Measurements from ENCODE around the gene TGM4. TPM values are rescaled to one million over a fixed set of nuclear protein-coding genes. Genes with fewer than 3 reads are reported as not detected.

Gene TGM4
- polyA plus RNA-seq, 1 experiment = 0.12 TPM

DNA sequence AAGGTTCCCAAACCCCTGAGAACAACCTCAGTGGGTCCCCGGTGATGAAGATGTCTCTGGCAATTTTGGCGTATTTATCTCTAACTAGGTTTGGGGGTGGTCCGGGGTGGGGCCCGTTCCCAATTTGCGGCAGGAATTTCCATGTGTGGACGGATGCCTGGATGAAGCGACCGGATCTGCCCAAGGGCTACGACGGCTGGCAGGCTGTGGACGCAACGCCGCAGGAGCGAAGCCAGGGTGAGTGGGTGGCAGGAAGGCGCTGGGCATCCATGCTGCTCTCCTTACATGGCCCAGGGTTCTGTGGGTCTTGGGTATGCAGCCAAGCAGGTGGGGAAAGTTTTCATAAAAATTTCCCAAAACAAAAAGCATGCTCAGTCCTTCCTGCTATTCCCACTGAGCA is 29.3 kb downstream of the TGM4 start:
- no peak overlapping the region for H3K27ac ChIP-seq (ENCODE audit: low read depth, low read length)
- no peak overlapping the region for H3K4me3 ChIP-seq (ENCODE audit: low read depth, low read length)
- ChIA-PET CTCF (interaction anchor here (1.8 kb wide), 1 partner anchor 10 kb away, joined by 8 read pairs; no protein-coding TSS in a partner anchor), POLR2A (no interaction called here)
- H3K27me3 ChIP-seq (ENCODE audit: control insufficient read depth, insufficient read depth, low read length) = peaks cover 5% of the 10 kb centered on the region
- TF ChIP-seq, protein P1, sequence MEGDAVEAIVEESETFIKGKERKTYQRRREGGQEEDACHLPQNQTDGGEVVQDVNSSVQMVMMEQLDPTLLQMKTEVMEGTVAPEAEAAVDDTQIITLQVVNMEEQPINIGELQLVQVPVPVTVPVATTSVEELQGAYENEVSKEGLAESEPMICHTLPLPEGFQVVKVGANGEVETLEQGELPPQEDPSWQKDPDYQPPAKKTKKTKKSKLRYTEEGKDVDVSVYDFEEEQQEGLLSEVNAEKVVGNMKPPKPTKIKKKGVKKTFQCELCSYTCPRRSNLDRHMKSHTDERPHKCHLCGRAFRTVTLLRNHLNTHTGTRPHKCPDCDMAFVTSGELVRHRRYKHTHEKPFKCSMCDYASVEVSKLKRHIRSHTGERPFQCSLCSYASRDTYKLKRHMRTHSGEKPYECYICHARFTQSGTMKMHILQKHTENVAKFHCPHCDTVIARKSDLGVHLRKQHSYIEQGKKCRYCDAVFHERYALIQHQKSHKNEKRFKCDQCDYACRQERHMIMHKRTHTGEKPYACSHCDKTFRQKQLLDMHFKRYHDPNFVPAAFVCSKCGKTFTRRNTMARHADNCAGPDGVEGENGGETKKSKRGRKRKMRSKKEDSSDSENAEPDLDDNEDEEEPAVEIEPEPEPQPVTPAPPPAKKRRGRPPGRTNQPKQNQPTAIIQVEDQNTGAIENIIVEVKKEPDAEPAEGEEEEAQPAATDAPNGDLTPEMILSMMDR (IDR thresholded peaks at IDR 0.05; ENCODE audit: low read depth, low read length) = no peak
- DNase-seq (ENCODE audit: low read depth, low spot score) = no peak
- no peaks in the 10 kb centered on the region; the same call in 1 of the 2 replicates for H3K9me3 ChIP-seq (ENCODE audit: control insufficient read depth, insufficient read depth, low read length)

DNA sequence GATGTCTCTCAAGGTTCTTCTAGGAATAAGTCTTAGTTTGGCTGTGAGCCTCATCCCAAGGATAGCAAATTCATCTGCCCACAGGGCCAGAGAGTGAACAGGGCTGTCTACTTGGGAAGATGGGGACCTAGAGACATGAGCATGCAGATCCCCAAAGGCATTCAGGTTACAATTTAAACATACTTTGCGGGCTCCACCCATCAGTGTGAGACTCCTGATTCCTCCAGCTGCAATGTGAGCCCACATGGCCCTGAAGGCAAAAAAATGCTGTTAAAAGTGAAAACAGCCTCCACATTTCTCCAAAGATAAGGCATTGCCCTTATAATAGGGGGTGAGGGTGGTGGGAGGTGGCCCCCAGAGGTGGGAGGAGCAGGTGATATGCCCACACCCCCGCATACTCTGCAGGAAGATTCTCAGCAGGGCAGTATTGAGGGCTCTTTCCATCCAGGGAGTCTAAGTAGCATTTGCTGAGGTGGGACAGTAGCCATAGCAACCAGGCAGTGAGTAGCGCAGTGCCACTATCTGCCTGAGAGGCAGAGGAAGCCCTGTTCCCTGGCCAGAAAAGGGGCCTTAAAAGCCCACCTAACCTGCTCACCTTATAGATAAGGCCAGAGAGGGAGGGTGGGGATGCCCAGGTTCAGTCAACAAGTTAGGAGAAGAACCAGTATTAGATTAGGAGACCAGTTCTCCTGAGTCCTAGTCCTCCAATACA is 31.2 kb downstream of the TGM4 start:
- CTCF ChIA-PET = interaction anchor here (1.8 kb wide), 1 partner anchor 9 kb away, joined by 8 read pairs; no protein-coding TSS in a partner anchor

DNA sequence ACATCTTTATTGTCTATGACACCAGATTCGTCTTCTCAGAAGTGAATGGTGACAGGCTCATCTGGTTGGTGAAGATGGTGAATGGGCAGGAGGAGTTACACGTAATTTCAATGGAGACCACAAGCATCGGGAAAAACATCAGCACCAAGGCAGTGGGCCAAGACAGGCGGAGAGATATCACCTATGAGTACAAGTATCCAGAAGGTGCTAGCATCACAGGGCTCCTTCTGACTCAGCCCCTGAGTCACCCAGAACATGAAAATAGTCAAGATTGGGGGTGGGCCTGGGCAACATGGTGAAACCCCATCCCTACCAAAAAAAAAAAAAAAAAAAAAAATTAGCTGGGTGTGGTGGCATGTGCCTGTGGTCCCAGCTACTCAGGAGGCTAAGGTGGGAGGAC is 32.6 kb downstream of the TGM4 start:
- Histone ChIP-seq H3K27ac (ENCODE audit: low read depth, low read length) (no peak overlapping the region), H3K4me3 (ENCODE audit: low read depth, low read length) (no peak overlapping the region), H3K9me3 (ENCODE audit: control insufficient read depth, insufficient read depth, low read length) (peaks cover 5% of the 10 kb centered on the region), H3K27me3 (ENCODE audit: control insufficient read depth, insufficient read depth, low read length) (peaks cover 4% of the 10 kb centered on the region)
- CTCF ChIA-PET = no interaction called here
- no peak for DNase-seq (ENCODE audit: low read depth, low spot score)
- TF ChIP-seq, protein P1 (IDR thresholded peaks at IDR 0.05; ENCODE audit: low read depth, low read length) = no peak
- POLR2A ChIA-PET = no interaction called here

More for the DNA sequence above, 31.2 kb downstream of the TGM4 start:
- Histone ChIP-seq H3K27ac (ENCODE audit: low read depth, low read length) (no peak overlapping the region), H3K27me3 (ENCODE audit: control insufficient read depth, insufficient read depth, low read length) (peaks cover 4% of the 10 kb centered on the region), H3K9me3 (ENCODE audit: control insufficient read depth, insufficient read depth, low read length) (no peaks in the 10 kb centered on the region; the same call in none of the 2 replicates), H3K4me3 (ENCODE audit: low read depth, low read length) (no peak overlapping the region)
- POLR2A ChIA-PET = no interaction called here
- TF ChIP-seq, protein P1 (IDR thresholded peaks at IDR 0.05; ENCODE audit: low read depth, low read length) = no peak
- DNase-seq (ENCODE audit: low read depth, low spot score) = no peak

DNA sequence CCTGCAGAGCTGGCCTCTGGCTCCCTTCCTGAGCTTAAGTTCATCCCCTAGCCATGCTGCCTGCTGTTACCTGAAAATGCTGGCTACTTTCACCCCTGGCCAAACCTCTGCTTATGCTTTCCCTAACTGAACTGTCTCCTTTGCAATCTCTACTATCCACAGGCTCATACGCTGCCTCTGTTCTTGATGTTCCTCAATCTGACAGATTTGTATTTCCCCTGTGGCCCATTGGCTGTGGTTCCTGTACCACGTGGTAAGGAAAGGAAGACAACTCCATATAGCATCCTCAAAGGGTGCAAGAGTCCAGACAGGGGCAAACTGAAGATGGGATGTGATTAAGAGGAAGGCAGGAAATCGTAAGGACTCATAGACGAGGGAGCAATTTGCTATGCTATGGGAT is 33.2 kb downstream of the TGM4 start:
- H3K9me3 ChIP-seq (ENCODE audit: control insufficient read depth, insufficient read depth, low read length) = peaks cover 5% of the 10 kb centered on the region
- ChIA-PET POLR2A (no interaction called here), CTCF (no interaction called here)
- H3K27ac ChIP-seq (ENCODE audit: low read depth, low read length) = no peak overlapping the region
- TF ChIP-seq, protein P1 (IDR thresholded peaks at IDR 0.05; ENCODE audit: low read depth, low read length) = no peak
- peaks cover 4% of the 10 kb centered on the region for H3K27me3 ChIP-seq (ENCODE audit: control insufficient read depth, insufficient read depth, low read length)
- no peak for DNase-seq (ENCODE audit: low read depth, low spot score)
- H3K4me3 ChIP-seq (ENCODE audit: low read depth, low read length) = no peak overlapping the region

DNA sequence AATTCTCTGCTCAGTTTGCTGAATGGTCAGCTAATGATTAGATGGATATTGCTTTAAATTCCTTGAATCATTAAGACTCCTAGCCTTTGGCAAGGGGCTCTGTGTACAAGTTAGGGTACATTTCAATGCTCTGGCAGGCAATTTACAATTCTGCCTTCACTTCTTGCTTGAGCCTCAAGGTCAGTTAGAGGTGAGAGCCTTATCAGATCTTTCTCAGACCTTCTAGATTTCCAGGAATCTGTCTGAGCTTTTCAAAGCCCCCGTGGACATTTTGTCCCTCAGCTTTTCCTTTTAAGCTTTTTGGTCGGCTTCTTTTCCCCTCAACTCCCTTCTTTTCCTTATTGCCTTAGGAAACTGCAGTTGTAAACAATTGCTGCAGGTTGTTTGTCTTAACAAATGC is 34.7 kb downstream of the TGM4 start:
- peaks cover 4% of the 10 kb centered on the region for H3K27me3 ChIP-seq (ENCODE audit: control insufficient read depth, insufficient read depth, low read length)
- CTCF ChIA-PET = no interaction called here
- no peak overlapping the region for H3K27ac ChIP-seq (ENCODE audit: low read depth, low read length)
- peaks cover 5% of the 10 kb centered on the region; the same call in 1 of the 2 replicates for H3K9me3 ChIP-seq (ENCODE audit: control insufficient read depth, insufficient read depth, low read length)
- POLR2A ChIA-PET = no interaction called here
- H3K4me3 ChIP-seq (ENCODE audit: low read depth, low read length) = no peak overlapping the region
- TF ChIP-seq, protein P1 (IDR thresholded peaks at IDR 0.05; ENCODE audit: low read depth, low read length) = no peak
- DNase-seq (ENCODE audit: low read depth, low spot score) = no peak

Data from AG04450 (cell line).